OCI-LY7 (cell line): Measurements from ENCODE around the gene GSTM1. TPM values are rescaled to one million over a fixed set of nuclear protein-coding genes. Genes with fewer than 3 reads are reported as not detected.
A peak's percentile ranks its signal among the peaks of the same experiment; 100 is the strongest.

ENCODE experiments used
- BruUV-seq: library from RNA; stranded (reverse); fragments of 400-500 nt; replicated peaks from 2 replicates; lab custom pipeline; 2021; lab: Mats Ljungman, UMichigan
- CTCF ChIA-PET: fragments of 300-600 bp; sonication (Branson Sonifier 250); formaldehyde crosslinking; loops from one replicate; lab custom pipeline; 2022; ENCODE audit warnings: antibody characterized with exemption; ENCODE audit not compliant: unreplicated experiment; lab: Charles Lee
- POLR2A ChIA-PET: fragments of 300-600 bp; sonication (Branson Sonifier 250); formaldehyde crosslinking; loops from one replicate; lab custom pipeline; 2022; ENCODE audit warnings: antibody characterized with exemption; lab: Charles Lee
- DNase-seq: peaks from one replicate; pipeline ENCODE4 v3.0.0-alpha.2; 2015; ENCODE audit warnings: low spot score
- H2AFZ ChIP-seq: fragments of 200-600 bp; sonication (generic), shearing (Covaris generic); 2 replicates; pipeline ENCODE4 v1.6.1; 2014; ENCODE audit warnings: mild to moderate bottlenecking, antibody characterized with exemption, low read length, moderate library complexity
- H3K27ac ChIP-seq: fragments of 200-600 bp; sonication (generic); 2 replicates; pipeline ENCODE4 v1.5.1; 2014; ENCODE audit warnings: mixed run types, low read depth, mild to moderate bottlenecking, moderate library complexity, low read length, inconsistent platforms; ENCODE audit not compliant: poor library complexity, severe bottlenecking
- H3K36me3 ChIP-seq: fragments of 200-600 bp; sonication (generic); 2 replicates; pipeline ENCODE4 v1.6.1; 2014; ENCODE audit warnings: mild to moderate bottlenecking, antibody characterized with exemption, low read length, moderate library complexity, mixed read lengths; ENCODE audit not compliant: insufficient read depth
- H3K4me1 ChIP-seq: fragments of 200-600 bp; sonication (generic); 2 replicates; pipeline ENCODE4 v1.5.1; 2014; ENCODE audit warnings: mild to moderate bottlenecking, low read length; ENCODE audit not compliant: insufficient read depth, poor library complexity, severe bottlenecking
- H3K4me2 ChIP-seq: fragments of 200-600 bp; sonication (generic); 2 replicates; pipeline ENCODE4 v1.6.1; 2014; ENCODE audit warnings: mild to moderate bottlenecking, low read length
- H3K4me3 ChIP-seq: fragments of 200-600 bp; sonication (generic); 2 replicates; pipeline ENCODE4 v1.5.1; 2014; ENCODE audit warnings: mild to moderate bottlenecking, low read depth, low read length; ENCODE audit not compliant: poor library complexity, severe bottlenecking
- H3K79me2 ChIP-seq: fragments of 200-600 bp; sonication (generic); 2 replicates; pipeline ENCODE4 v1.6.1; 2016; ENCODE audit warnings: low read depth, mild to moderate bottlenecking, low read length, moderate library complexity, mixed read lengths; ENCODE audit not compliant: insufficient read depth
- H3K9me2 ChIP-seq: fragments of 200-600 bp; sonication (generic); 2 replicates; pipeline ENCODE4 v1.6.1; 2016; ENCODE audit warnings: mild to moderate bottlenecking, low read length, mixed read lengths; ENCODE audit not compliant: insufficient read depth
- H3K9me3 ChIP-seq: fragments of 200-600 bp; sonication (generic); 2 replicates; pipeline ENCODE4 v1.6.1; 2014; ENCODE audit warnings: mild to moderate bottlenecking, mixed run types, low read length, mixed read lengths
- H4K20me1 ChIP-seq: fragments of 200-600 bp; sonication (generic); 2 replicates; pipeline ENCODE4 v1.6.1; 2014; ENCODE audit warnings: mild to moderate bottlenecking, antibody characterized with exemption, low read length, moderate library complexity, mixed read lengths; ENCODE audit not compliant: insufficient read depth
- CTCF ChIP-seq: fragments of 200-600 bp; sonication (generic); conservative IDR thresholded peaks from 2 replicates; pipeline ENCODE4 v1.5.1; 2014; ENCODE audit warnings: mild to moderate bottlenecking, antibody characterized with exemption, low read length, moderate library complexity, mixed read lengths
- EZH2phosphoT487 ChIP-seq: fragments of 200-600 bp; sonication (generic); IDR thresholded peaks from 2 replicates; pipeline ENCODE4 v1.6.1; 2018; ENCODE audit warnings: low read depth, borderline replicate concordance, mild to moderate bottlenecking, mixed run types, antibody characterized with exemption, low read length, moderate library complexity, mixed read lengths
- intact Hi-C: fragments of 100-400 bp; cut with micrococcal nuclease; formaldehyde crosslinking; loops from one replicate; pipeline ENCODE4 v1.10.0; 2022; ENCODE audit not compliant: unreplicated experiment
- total RNA-seq, 2 experiments: library from RNA; depleted of rRNA in 1 of 2; stranded (reverse); fragments of >200 nt in 1 of 2; shearing (Covaris generic) in 1 of 2; gene quantifications; 2 replicates each; pipeline ENCODE4 v1.2.3, GENCODE V29; 2014 to 2022

GSTM1 gene
- total RNA-seq, 2 experiments from 2014 or later, result not detected

GRCh38 chr1:109649491-109649914, 38.1 kb upstream of the GSTM1 start:
- H3K9me3 ChIP-seq, result no peaks in the 10 kb centered on the region
- TF ChIP-seq CTCF, result peak; percentile 71
- TF ChIP-seq EZH2phosphoT487, result no peak
- intact Hi-C loops, result no loop called here
- H3K4me2 ChIP-seq, result peak overlapping the region; percentile 38; the same call in 1 of the 2 replicates
- BruUV-seq, result no TSS peak
- POLR2A ChIA-PET, result interaction anchor here (1.1 kb wide), 1 partner anchor 9 kb away, joined by 3 read pairs; no protein-coding TSS in a partner anchor
- no peak overlapping the region for H3K27ac ChIP-seq
- H3K9me2 ChIP-seq, result no peaks in the 10 kb centered on the region
- peak overlapping the region; percentile 53; the same call in 1 of the 2 replicates for H2AFZ ChIP-seq
- no peaks in the 10 kb centered on the region for H3K36me3 ChIP-seq
- no peak overlapping the region for H3K4me3 ChIP-seq
- no peaks in the 10 kb centered on the region for H3K79me2 ChIP-seq
- H4K20me1 ChIP-seq, result no peaks in the 10 kb centered on the region
- DNase-seq, result no peak
- CTCF ChIA-PET, result interaction anchor here (1.8 kb wide), 1 partner anchor 9 kb away, joined by 15 read pairs; no protein-coding TSS in a partner anchor
- no peaks in the 10 kb centered on the region for H3K4me1 ChIP-seq

GRCh38 chr1:109650609-109651008, 37.0 kb upstream of the GSTM1 start:
- H3K27ac ChIP-seq, result no peak overlapping the region
- H3K4me2 ChIP-seq, result no peak overlapping the region
- no peaks in the 10 kb centered on the region for H3K36me3 ChIP-seq
- no peak for TF ChIP-seq EZH2phosphoT487
- TF ChIP-seq CTCF, result no peak
- H3K4me1 ChIP-seq, result peaks cover 4% of the 10 kb centered on the region
- H3K9me3 ChIP-seq, result no peaks in the 10 kb centered on the region
- ChIA-PET POLR2A (no interaction called here), CTCF (interaction anchor here (0.6 to 2.1 kb wide), 2 partner anchors 11 to 814 kb away, joined by 3 to 9 read pairs; no protein-coding TSS in a partner anchor)
- no TSS peak for BruUV-seq
- intact Hi-C loops, result no loop called here
- no peak overlapping the region for H3K4me3 ChIP-seq
- H3K9me2 ChIP-seq, result no peaks in the 10 kb centered on the region
- no peak for DNase-seq
- H2AFZ ChIP-seq, result no peak overlapping the region
- H3K79me2 ChIP-seq, result no peaks in the 10 kb centered on the region
- H4K20me1 ChIP-seq, result no peaks in the 10 kb centered on the region

- Histone ChIP-seq H3K4me3 (no peak overlapping the region), H3K27ac (no peak overlapping the region), H4K20me1 (no peaks in the 10 kb centered on the region), H3K4me1 (peaks cover 5% of the 10 kb centered on the region), H2AFZ (no peak overlapping the region), H3K9me3 (no peaks in the 10 kb centered on the region), H3K4me2 (no peak overlapping the region), H3K9me2 (no peaks in the 10 kb centered on the region), H3K36me3 (no peaks in the 10 kb centered on the region), H3K79me2 (no peaks in the 10 kb centered on the region)
- TF ChIP-seq EZH2phosphoT487 (no peak), CTCF (no peak)
- ChIA-PET POLR2A (interaction anchor here (0.6 to 2.1 kb wide), 3 partner anchors 13 to 402 kb away, joined by 3 to 8 read pairs (median 6); partner anchors contain the start of gene GNAI3), CTCF (interaction anchor here (2.1 kb wide), 1 partner anchor 13 kb away, joined by 9 read pairs; no protein-coding TSS in a partner anchor)
- DNase-seq, result no peak
- BruUV-seq, result no TSS peak
- intact Hi-C loops, result no loop called here
These were observed 35.2 kb upstream of the GSTM1 start for GRCh38 chr1:109652402-109652801.
